NCI-H1048 (cell line): Measurements from ENCODE around the gene TSC22D1.
"Not testable (repeated sequence)": the region's sequence is repeated elsewhere in the genome, so short reads cannot be mapped to it uniquely, and the experiment has no call there.

Source experiments
- DNase-seq: peaks from one replicate; lab custom pipeline; 2025; lab: John Stamatoyannopoulos, UW

TSC22D1 gene

GRCh38 chr13:44573071-44573470, 3.1 kb downstream of the TSC22D1 start:
- no peak for DNase-seq

- DNase-seq = no peak
Measured at GRCh38 chr13:44566601-44567000, 9.5 kb downstream of the TSC22D1 start.

- no peak for DNase-seq
Measured at GRCh38 chr13:44565881-44566280, 10.2 kb downstream of the TSC22D1 start.

- DNase-seq = no peak
Measured at GRCh38 chr13:44564936-44565335, 11.2 kb downstream of the TSC22D1 start.

DNA sequence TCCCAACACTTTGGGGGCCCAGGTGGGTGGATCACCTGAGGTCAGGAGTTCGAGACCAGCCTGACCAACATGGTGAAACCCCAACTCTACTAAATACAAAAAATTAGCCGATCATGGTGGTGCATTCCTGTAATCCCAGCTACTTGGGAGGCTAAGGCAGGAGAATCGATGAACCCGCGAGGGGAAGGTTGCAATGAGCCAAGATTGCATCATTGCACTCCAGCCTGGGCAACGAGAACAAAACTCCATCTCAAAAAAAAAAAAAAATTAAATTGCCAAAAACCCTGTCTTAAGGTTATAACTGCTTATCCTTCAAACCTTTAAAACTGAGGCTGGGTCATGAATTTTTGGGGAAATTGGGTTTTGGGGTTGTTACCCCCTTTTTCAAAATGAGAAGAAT, 13.3 kb downstream of the TSC22D1 start:
- not testable (repeated sequence) for DNase-seq

DNA sequence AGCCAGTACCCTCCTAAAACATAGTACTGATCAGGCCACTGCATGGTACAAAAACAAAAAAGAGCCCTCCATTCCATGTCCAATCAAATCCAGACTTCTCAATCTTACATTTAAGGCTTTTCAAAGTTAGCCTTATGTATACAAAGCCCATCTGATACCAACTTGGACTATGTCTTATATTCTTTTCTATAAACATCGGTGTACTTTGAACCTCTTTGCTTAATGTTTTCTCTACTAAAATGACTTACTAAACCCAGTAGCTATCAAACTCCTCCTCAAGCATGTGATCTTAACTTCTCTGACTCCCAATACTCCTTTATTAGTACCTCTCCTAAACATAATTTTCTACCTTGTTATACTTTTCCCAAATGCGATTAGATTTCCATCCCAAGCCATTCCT, 14.8 kb downstream of the TSC22D1 start:
- no peak for DNase-seq

- DNase-seq = no peak
Measured at GRCh38 chr13:44557986-44558385, 18.1 kb downstream of the TSC22D1 start.

- no peak for DNase-seq
Measured at GRCh38 chr13:44555207-44555606, 20.9 kb downstream of the TSC22D1 start.

DNA sequence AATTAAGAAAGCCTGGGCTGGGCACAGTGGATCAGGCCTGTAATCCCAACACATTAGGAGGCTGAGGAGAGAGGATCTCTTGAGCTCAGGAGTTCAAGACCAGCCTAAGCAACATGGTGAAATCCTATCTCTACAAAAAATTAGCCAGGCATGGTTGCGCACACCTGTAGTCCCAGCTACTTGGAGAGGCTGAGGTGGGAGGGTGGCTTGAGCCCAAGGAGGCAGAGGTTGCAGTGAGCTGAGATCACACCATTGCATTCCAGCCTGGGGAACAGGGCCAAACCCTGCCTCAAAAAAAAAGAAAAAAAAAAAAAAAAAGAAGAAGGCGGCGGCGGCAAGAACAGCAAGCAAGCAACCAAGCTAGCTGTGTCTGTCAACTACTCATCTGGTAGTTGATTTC, 26.7 kb downstream of the TSC22D1 start:
- no peak for DNase-seq

DNA sequence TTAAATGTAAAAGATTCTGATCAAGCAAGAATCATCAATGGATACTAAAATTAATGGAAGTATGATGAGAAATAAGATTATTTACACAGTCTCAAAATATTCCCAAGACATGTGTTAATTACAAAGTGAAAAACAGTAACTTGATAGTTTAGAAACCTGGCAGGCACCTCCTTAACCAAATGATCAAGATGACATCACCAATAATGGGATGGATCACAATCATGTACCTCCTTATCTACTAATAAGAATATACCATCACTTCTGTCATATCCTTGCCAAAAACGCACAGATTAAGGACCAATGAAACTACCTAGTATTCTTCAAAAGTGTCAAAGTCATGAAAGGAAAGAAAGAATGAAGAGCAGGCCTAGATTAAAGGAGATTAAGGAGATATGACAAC, 30.0 kb downstream of the TSC22D1 start:
- DNase-seq = no peak

DNA sequence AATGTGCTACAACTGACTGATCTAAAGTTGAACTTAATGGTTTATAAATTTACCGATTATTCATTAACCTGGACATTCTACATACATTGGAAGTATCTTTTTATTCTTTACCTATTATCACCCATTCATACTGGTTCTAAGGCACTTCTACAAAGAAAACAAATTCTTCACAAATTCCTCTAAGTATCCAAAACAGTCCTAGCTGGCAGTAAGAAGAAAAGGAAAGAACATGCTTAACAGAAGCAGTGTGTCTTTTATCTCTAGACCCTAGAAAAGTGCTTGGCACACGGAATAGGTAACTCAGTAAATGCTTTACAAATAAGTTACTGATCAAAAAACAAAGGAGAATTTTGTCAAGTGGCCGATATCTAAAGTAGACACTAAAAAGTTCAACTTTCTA, 32.8 kb downstream of the TSC22D1 start:
- DNase-seq = no peak

- no peak for DNase-seq
Measured at GRCh38 chr13:44542361-44542760, 33.8 kb downstream of the TSC22D1 start.

DNA sequence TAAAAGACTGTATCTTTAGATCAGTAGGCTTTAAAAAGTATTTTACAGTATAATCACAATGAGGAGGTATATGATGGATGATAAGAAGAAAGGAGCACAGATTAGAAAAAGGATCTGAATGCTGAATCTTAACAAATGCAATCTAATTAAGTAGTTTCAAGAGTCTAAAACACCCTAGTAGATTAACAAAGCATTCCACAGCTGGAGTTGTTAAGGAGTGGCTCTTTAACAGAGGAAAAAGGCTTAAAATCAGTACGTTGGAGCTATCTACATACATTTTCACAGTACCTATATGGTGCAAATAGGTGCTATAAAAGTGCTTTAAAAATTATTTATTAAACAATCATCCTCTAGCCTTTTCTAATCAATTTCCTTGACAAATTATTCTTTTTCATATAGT, 34.5 kb downstream of the TSC22D1 start:
- DNase-seq = no peak

GRCh38 chr13:44540761-44541434, 35.2 kb downstream of the TSC22D1 start:
- no peak for DNase-seq

DNA sequence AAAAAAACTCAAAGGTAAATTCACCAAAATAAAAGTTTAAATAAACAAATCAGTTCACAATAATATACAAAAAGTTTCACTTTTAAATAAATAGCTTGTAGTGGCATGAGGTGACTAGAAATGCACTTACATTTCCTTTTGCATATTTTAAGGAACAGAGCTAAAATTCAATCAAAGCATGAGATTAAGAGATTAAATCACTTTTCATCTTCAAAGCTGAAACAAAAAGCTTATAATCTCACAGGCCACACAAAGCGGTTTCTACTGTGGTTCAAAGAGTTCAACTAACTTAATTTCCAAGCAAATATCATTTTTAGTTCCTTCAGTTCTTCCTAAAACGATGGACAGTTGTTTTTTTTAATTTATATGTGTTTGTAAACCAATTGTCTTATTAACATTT, 38.9 kb downstream of the TSC22D1 start:
- DNase-seq = no peak

GRCh38 chr13:44523146-44524015, 52.7 kb downstream of the TSC22D1 start:
- no peak for DNase-seq

DNA sequence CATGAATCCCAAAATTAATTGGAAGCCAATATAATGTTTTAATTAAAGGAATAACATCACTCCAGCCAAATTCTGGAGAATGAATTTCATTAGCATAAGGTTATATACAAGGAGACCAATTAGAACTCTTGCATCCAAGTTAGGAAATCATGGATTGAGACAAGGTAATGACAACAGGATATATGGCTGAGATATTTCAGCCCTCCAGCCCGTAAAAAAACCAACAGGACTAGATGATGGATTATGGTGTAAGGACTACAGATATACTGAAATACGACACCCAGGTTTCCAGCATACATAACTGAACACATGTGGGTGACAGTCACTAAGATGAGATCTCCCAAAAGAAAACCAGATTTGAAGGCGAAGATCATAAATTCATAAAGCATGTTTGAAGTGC, 56.5 kb downstream of the TSC22D1 start:
- DNase-seq = no peak

DNA sequence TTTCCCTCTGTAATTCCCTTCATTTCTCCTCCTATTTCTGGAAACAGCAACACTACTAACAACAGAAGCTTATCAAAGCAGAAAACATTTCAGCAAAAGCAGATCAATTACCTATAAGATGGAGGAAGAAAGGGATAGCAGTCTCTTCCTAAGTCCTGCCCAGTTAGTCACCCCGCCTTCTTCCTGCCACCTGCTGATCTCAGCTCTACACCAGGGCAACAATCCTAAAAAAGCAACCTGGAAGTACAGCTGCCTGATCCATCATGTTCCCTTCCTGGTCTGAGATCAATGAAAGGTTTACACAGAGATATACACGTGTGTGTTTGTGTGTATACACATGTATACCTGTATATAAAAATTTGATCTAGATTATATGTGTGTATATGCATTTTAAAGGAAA, 59.4 kb downstream of the TSC22D1 start:
- DNase-seq = no peak

DNA sequence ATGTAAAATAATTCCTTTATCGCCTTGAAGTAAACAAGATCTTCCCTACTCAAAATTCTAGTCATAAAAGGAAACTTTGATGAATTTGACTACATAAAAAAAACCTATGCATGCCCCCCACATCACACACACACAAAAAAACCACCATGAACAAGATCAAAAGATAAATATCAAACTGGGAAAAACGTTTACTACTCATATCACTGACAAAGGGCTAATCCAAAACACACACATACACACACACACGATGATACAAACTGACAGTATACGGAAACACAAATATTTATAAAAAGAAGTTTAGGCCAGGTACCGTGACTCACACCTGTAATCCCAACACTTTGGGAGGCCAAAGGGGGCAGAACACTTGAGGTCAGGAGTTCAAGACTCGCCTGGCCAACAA, 61.9 kb downstream of the TSC22D1 start:
- DNase-seq = no peak

DNA sequence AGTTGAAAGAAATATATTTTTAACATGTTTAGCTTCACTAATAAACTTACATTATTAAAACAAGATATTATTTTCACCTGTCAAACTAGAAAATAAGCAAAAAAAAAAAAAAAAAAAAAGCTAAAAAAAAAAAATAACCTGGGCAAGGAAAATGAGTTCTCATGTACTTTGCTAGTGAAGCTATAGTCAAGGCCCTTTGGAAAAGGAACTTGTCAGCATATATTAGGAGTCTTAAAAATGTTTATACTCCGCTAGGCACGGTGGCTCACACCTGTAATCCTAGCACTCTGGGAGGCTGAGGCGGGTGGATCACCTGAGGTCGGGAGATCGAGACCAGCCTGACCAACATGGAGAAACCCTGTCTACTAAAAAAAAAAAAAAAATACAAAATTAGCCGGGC, 66.3 kb downstream of the TSC22D1 start:
- DNase-seq = not testable (repeated sequence)

DNA sequence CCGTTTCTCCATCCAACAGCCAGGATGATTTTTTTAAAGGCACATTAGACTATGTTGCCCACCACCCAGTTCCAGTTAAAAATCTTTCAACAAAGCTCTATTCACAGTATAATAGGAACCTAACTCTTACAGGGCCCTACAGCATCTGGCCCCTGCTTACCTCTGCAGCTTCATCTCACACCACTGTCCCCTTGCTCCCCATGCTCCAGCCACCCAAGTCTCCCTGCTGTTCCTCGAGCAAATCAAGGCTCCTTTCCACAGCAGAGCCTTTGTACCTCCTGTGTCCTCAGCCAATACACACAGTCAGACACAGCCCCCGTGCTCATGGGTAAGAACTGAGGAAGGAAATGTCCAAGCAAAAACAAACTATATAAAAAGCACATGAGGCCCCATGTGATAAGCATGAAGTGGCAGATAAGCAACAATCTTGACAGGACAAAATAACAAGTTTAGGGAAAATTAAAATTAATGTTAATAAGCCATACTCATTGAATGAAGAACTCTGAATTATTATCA, 67.5 kb downstream of the TSC22D1 start:
- DNase-seq = no peak

GRCh38 chr13:44507639-44508038, 68.5 kb downstream of the TSC22D1 start:
- DNase-seq = no peak

DNA sequence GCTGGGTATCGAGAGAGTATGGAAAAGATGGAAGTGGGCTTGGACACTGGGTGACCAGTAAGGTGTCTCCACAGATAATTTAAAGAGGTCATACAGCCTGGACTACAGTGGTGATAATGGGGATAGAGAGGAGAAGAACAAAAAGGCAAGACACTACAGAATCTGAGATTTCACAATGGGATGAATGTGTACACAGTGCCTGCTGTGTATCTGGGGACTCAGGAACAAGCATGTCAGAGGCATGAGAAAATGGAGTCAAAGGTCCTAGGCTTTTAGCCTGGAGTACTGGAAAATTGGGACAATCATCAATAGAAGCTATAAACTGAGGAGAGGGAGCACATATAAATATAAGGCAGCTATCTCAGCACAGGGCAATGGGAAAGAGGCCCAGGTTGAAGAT, 69.4 kb downstream of the TSC22D1 start:
- DNase-seq = no peak
